Measurements from ENCODE around the gene FHOD3. TPM values are rescaled to one million over a fixed set of nuclear protein-coding genes. Genes with fewer than 3 reads are reported as not detected.

FHOD3 gene
- total and polyA plus RNA-seq, 2 of the 13 experiments (the other 11 are each of a cell fraction or from before 2014, with no cell fraction given), result 0.07 TPM; not detected in 1

DNA sequence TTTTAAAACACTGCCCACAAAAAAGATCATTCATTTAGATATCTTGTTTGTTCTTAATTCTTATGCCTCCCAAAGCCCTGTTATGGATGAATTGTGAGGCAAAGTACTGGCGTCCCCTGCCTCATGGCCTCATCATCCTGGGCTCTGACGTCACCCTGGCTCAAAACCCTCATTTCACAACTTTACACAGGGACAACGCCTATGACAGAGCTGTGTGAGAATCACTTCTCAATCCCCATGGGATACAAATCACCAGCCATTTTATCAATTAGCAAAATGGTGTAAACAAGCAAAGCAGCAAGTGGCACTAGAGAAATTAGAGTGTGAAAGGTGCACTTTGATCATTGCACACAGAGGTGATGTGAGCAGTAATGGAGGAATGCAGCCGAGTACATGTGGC lies 16.6 kb downstream of the FHOD3 start:
- H3K79me2 ChIP-seq (ENCODE audit: insufficient read depth, low read length), result no peaks in the 10 kb centered on the region
- ChIA-PET CTCF (ENCODE audit: low intra/inter-chr PET ratio, low total read pairs) (no interaction called here), POLR2A (no interaction called here)

DNA sequence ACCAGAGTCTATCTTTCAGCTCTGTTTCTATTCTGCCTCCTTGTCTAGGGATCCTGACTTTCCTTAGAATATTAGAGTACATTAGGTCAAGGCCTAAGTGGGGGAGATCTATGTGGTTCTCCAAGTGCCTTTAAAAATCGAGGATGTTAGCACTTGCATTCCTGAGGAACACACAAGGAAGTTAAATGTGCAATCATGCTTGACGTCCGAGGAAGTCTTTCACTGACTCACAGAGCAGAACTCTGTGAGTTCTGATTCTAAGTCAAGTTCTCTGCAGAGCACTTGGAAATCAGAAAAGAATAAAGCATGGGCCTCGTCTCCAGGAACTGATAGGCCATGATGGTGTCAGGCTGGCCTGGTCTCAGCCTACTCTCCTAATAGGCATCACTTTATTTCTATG lies 17.2 kb downstream of the FHOD3 start:
- TF ChIP-seq GABPA (IDR thresholded peaks at IDR 0.05; ENCODE audit: low read depth, low read length), result no peak
- no peak for TF ChIP-seq GABPA (CRISPR knock-in tag; IDR thresholded peaks at IDR 0.05; ENCODE audit: low read depth)
- no peaks in the 10 kb centered on the region for H3K4me1 ChIP-seq (ENCODE audit: insufficient read depth, low read length)
- no TSS peak for BruUV-seq (replicated peaks)
- H3K27ac ChIP-seq (ENCODE audit: extremely low read length, insufficient read depth, low read length), result no peak overlapping the region
- intact Hi-C loops (cut with micrococcal nuclease; ENCODE audit: unreplicated experiment) (no loop called here), in situ Hi-C loops (cut with HindIII; ENCODE audit: extremely low pct_ligation_motif_present, low pct_unique_long_range_greater_than_20kb) (no loop called here)
- H3K36me3 ChIP-seq (replicated peaks in 1 of 2; ENCODE audit: control insufficient read depth in 1 of 2, insufficient read depth in 2 of 2, low read length in 2 of 2), result no peaks in the 10 kb centered on the region
- 35% methylated on average over 3 of the region's 4 CpGs for WGBS (ENCODE audit: low lambda C conversion rate)
- no peaks in the 10 kb centered on the region for H3K79me2 ChIP-seq (ENCODE audit: insufficient read depth, low read length)
- no peak overlapping the region for H2AFZ ChIP-seq (ENCODE audit: low read length)
- no peak overlapping the region for H3K9ac ChIP-seq (ENCODE audit: insufficient read depth, low read depth, low read length)
- DNase-seq (ENCODE audit: low spot score) (no peak), ATAC-seq (no peak), FAIRE-seq (no peak)
- no peaks in the 10 kb centered on the region for H3K9me3 ChIP-seq (ENCODE audit: low read length)
- CTCF ChIA-PET (ENCODE audit: low intra/inter-chr PET ratio, low total read pairs), result no interaction called here
- peaks cover 0 to 11% of the 10 kb centered on the region in 2 experiments; a peak in 2 of 5 replicates for H3K27me3 ChIP-seq (ENCODE audit: control insufficient read depth in 1 of 2, insufficient read depth in 2 of 2, low read length in 2 of 2)
- no peak overlapping the region for H3K4me3 ChIP-seq (replicated peaks in 1 of 3; ENCODE audit: insufficient read depth in 1 of 3, low read depth in 2 of 3, low read length in 3 of 3)
- POLR2A ChIA-PET, result no interaction called here
- no peak overlapping the region for H3K4me2 ChIP-seq (ENCODE audit: low read depth, low read length)
- no peaks in the 10 kb centered on the region for H4K20me1 ChIP-seq (ENCODE audit: insufficient read depth, low read length)

More for the DNA sequence above, 16.6 kb downstream of the FHOD3 start:
- H2AFZ ChIP-seq (ENCODE audit: low read length), result no peak overlapping the region
- no peaks in the 10 kb centered on the region for H4K20me1 ChIP-seq (ENCODE audit: insufficient read depth, low read length)
- H3K4me3 ChIP-seq (replicated peaks in 1 of 3; ENCODE audit: insufficient read depth in 1 of 3, low read depth in 2 of 3, low read length in 3 of 3), result no peak overlapping the region
- no peaks in the 10 kb centered on the region for H3K9me3 ChIP-seq (ENCODE audit: low read length)
- no peaks in the 10 kb centered on the region for H3K36me3 ChIP-seq (replicated peaks in 1 of 2; ENCODE audit: control insufficient read depth in 1 of 2, insufficient read depth in 2 of 2, low read length in 2 of 2)
- no peak for ATAC-seq
- no peak overlapping the region for H3K9ac ChIP-seq (ENCODE audit: insufficient read depth, low read depth, low read length)
- no peak for DNase-seq (ENCODE audit: low spot score)
- no TSS peak for BruUV-seq (replicated peaks)
- in situ Hi-C loops (cut with HindIII; ENCODE audit: extremely low pct_ligation_motif_present, low pct_unique_long_range_greater_than_20kb) (no loop called here), intact Hi-C loops (cut with micrococcal nuclease; ENCODE audit: unreplicated experiment) (no loop called here)
- FAIRE-seq, result no peak
- WGBS (ENCODE audit: low lambda C conversion rate), result 12% methylated on average over 4 of the region's 4 CpGs
- H3K4me2 ChIP-seq (ENCODE audit: low read depth, low read length), result no peak overlapping the region
- peaks cover 0 to 17% of the 10 kb centered on the region in 2 experiments; a peak in 2 of 5 replicates for H3K27me3 ChIP-seq (ENCODE audit: control insufficient read depth in 1 of 2, insufficient read depth in 2 of 2, low read length in 2 of 2)
- no peak overlapping the region for H3K27ac ChIP-seq (ENCODE audit: extremely low read length, insufficient read depth, low read length)
- H3K4me1 ChIP-seq (ENCODE audit: insufficient read depth, low read length), result 0 out of 2 replicates have a peak, but pooled peaks cover 2% of the 10 kb centered on the region
- TF ChIP-seq ATF7 (IDR thresholded peaks at IDR 0.05) (peak; percentile 54), ATF7 (CRISPR knock-in tag; IDR thresholded peaks at IDR 0.05) (no peak), U2AF1 (optimal IDR thresholded peaks at IDR 0.05; ENCODE audit: low read depth, low read length) (no peak), ZNF891 (CRISPR knock-in tag; IDR thresholded peaks at IDR 0.05) (no peak), ZNF788 (CRISPR knock-in tag; IDR thresholded peaks at IDR 0.05; ENCODE audit: borderline replicate concordance) (no peak), CREB1 (IDR thresholded peaks at IDR 0.05) (peak; percentile 92), CREB1 (CRISPR knock-in tag; IDR thresholded peaks at IDR 0.05) (no peak), BRD4 (CRISPR knock-in tag; IDR thresholded peaks at IDR 0.05) (no peak)

Measured in HepG2 (cell line).